ENCODE data around the gene LUC7L2.
A peak's percentile ranks its signal among the peaks of the same experiment; 100 is the strongest.

Gene LUC7L2

GRCh38 chr7:139441961-139442360, 82.3 kb downstream of the LUC7L2 start:
- TF ChIP-seq ZBTB7A (IDR thresholded peaks at IDR 0.05; ENCODE audit: low read depth) (no peak), TCF12 (IDR thresholded peaks at IDR 0.05; ENCODE audit: low read depth) (no peak), EGR1 (IDR thresholded peaks at IDR 0.05) (no peak), CREB1 (IDR thresholded peaks at IDR 0.05; ENCODE audit: low read depth) (no peak), MAX (IDR thresholded peaks at IDR 0.05) (no peak), TEAD4 (IDR thresholded peaks at IDR 0.05) (no peak), REST (IDR thresholded peaks at IDR 0.05; ENCODE audit: low read depth) (no peak)

- TF ChIP-seq ZBTB7A (IDR thresholded peaks at IDR 0.05; ENCODE audit: low read depth) = no peak
- TF ChIP-seq TCF12 (IDR thresholded peaks at IDR 0.05; ENCODE audit: low read depth) = no peak
- no peak for TF ChIP-seq CREB1 (IDR thresholded peaks at IDR 0.05; ENCODE audit: low read depth)
Measured at GRCh38 chr7:139446051-139446890, 86.6 kb downstream of the LUC7L2 start.

- TF ChIP-seq RAD21 (IDR thresholded peaks at IDR 0.05; ENCODE audit: low read depth) (no peak), EGR1 (IDR thresholded peaks at IDR 0.05) (no peak), USF1 (IDR thresholded peaks at IDR 0.05) (no peak), CREB1 (IDR thresholded peaks at IDR 0.05; ENCODE audit: low read depth) (no peak), CEBPB (IDR thresholded peaks at IDR 0.05) (no peak), TCF12 (IDR thresholded peaks at IDR 0.05; ENCODE audit: low read depth) (no peak), ZBTB7A (IDR thresholded peaks at IDR 0.05; ENCODE audit: low read depth) (no peak), EP300 (IDR thresholded peaks at IDR 0.05; ENCODE audit: borderline replicate concordance) (no peak), MAX (IDR thresholded peaks at IDR 0.05) (no peak)
Measured at GRCh38 chr7:139450851-139451250, 91.2 kb downstream of the LUC7L2 start.

- TF ChIP-seq USF1 (IDR thresholded peaks at IDR 0.05) = peak; percentile 27; the same call in 1 of the 2 replicates
- no peak for TF ChIP-seq NFIC (IDR thresholded peaks at IDR 0.05)
Measured at GRCh38 chr7:139451638-139452037, 91.9 kb downstream of the LUC7L2 start.

- no peak for TF ChIP-seq NFIC (IDR thresholded peaks at IDR 0.05)
Measured at GRCh38 chr7:139452958-139453672, 93.4 kb downstream of the LUC7L2 start.

- TF ChIP-seq ZBTB7A (IDR thresholded peaks at IDR 0.05; ENCODE audit: low read depth) = no peak
- TF ChIP-seq TAF1 (IDR thresholded peaks at IDR 0.05; ENCODE audit: low read depth) = no peak
- TF ChIP-seq EGR1 (IDR thresholded peaks at IDR 0.05) = no peak
- no peak for TF ChIP-seq YY1 (IDR thresholded peaks at IDR 0.05; ENCODE audit: low read depth)
- no peak for TF ChIP-seq MAX (IDR thresholded peaks at IDR 0.05)
- TF ChIP-seq NFIC (IDR thresholded peaks at IDR 0.05) = no peak
- no peak for TF ChIP-seq TCF12 (IDR thresholded peaks at IDR 0.05; ENCODE audit: low read depth)
- TF ChIP-seq USF1 (IDR thresholded peaks at IDR 0.05) = no peak
- TF ChIP-seq RAD21 (IDR thresholded peaks at IDR 0.05; ENCODE audit: low read depth) = no peak
- no peak for TF ChIP-seq CREB1 (IDR thresholded peaks at IDR 0.05; ENCODE audit: low read depth)
- TF ChIP-seq FOXM1 (IDR thresholded peaks at IDR 0.05; ENCODE audit: borderline replicate concordance, low read depth) = no peak
- no peak for TF ChIP-seq TEAD4 (IDR thresholded peaks at IDR 0.05)
- no peak for TF ChIP-seq EP300 (IDR thresholded peaks at IDR 0.05; ENCODE audit: borderline replicate concordance)
- TF ChIP-seq REST (IDR thresholded peaks at IDR 0.05; ENCODE audit: low read depth) = no peak
- no peak for TF ChIP-seq CEBPB (IDR thresholded peaks at IDR 0.05)
Measured at GRCh38 chr7:139453673-139454321, 94.1 kb downstream of the LUC7L2 start.

All from Ishikawa (cell line).